HG03097 (cell line): ENCODE data around the gene JMJD8.

Experiments used
- ATAC-seq: cut with Tn5 transposase; IDR thresholded peaks from one replicate; pipeline ENCODE4 v1.9.1; 2021; ENCODE audit not compliant: unreplicated experiment, low FRiP score

Gene JMJD8, protein sequence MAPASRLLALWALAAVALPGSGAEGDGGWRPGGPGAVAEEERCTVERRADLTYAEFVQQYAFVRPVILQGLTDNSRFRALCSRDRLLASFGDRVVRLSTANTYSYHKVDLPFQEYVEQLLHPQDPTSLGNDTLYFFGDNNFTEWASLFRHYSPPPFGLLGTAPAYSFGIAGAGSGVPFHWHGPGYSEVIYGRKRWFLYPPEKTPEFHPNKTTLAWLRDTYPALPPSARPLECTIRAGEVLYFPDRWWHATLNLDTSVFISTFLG

DNA sequence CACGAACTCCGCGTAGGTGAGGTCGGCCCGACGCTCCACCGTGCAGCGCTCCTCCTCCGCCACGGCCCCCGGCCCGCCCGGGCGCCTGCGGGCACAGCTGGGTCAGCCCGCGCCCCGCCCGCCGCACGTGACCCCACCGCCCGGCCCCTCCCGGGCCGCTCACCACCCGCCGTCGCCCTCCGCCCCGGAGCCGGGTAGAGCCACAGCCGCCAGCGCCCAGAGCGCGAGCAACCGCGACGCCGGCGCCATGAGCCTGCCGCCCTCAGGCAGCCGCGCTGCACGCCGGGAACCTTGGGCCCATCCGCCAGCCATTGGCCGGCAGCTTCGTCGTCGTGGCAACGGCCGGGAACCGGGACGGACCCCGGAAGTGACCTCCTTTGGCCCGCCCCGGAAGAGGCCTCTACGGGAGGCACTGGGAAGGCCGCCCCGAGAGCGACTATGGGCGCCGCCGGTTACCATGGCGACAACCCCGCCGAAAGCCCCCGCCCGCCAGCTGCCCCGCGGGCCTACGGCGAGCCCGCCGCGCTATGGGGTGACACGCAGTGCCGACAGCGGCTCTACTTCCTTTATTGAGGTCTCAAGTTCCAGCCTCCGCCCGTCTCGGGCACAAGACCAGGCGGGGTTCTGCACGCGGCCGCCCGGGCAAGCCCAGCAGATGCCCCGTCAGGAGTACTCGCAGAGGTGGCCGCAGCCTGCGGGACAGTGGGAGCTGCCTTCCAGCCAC, at the start of gene JMJD8:
Gene JMJD8, minus strand, starts transcription at position 264 of the 724 bp plus-strand sequence. Its CDS starts 15 bp downstream, at position 249.
- ATAC-seq = peak; percentile 52

DNA sequence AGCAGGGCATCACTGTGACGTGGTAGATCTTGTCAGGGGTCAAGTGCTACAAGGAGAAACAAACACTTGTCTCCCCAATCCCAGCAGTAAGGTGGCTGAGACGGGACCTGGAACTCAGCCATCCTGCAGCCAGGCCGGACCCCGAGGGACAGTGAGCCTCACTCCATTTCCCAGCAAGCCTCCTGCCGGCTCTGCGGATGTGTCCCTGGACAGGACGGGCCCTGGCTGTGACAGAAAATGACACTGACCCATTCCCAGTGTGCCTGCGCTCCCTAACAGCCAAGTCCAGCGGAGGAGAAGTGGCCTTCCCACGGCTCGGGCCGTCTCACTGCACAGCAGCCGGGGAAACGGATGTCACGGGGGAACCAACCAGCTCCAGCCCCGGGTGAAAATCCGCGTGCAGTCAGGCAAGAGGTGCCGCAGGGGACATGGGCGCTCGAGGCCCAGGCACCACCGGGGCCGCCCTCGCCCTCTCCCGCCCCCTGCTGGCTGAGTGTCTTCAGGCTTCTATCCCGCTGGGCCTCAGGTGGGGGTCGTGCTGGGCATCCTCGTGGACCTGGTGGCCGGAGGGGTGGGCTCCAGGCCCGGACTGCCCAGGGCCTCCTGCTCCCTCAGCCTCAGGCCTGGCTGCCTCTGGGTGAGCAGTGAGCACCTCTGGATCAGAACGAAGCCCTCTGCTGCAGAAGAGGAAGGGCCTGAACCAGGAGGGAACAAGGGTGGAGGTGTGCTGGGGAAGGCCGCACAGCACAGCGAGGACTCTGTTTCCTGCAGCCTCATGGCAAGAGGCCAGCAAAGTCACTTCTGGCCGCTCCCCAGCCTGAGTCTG, 49.5 kb upstream of the JMJD8 start:
- ATAC-seq = no peak

DNA sequence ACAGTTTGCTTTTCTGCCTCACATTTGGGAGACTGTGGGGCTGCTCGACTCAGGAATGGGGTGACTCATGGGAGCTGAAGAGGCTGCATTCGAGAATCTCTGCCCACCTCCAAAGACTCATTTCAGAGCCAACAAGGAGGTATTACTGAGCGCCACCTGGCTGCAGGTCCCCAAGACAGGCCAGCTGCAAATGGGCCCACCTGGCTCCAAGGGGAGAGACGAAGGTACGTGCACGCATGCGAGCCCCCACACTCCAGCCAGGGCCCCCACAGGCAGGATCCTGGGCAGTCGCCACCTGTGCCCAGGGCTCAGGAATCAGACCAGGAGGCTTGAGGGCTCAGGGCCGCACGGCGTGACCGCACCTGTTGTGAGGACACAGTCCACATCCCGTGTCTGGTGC, 48.8 kb upstream of the JMJD8 start:
- no peak for ATAC-seq

DNA sequence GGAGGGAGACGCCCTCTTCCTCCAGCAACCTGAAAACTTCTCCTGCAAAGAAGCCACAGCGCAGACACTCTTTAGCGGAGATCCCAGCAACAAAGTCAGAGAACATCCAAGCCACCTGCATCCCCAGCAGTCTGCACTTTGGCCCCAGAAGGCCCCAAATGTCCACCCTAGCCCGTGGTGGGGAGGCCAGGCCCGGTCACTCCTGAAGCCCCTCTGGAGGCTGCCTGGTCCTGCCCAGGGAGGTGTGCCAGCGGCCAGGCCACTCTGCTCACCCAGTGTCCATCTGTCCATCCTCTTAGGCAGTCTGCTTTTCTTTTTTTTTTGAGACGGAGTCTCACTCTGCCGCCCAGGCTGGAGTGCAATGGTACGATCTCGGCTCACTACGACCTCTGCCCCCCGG, 48.2 kb upstream of the JMJD8 start:
- ATAC-seq = no peak

DNA sequence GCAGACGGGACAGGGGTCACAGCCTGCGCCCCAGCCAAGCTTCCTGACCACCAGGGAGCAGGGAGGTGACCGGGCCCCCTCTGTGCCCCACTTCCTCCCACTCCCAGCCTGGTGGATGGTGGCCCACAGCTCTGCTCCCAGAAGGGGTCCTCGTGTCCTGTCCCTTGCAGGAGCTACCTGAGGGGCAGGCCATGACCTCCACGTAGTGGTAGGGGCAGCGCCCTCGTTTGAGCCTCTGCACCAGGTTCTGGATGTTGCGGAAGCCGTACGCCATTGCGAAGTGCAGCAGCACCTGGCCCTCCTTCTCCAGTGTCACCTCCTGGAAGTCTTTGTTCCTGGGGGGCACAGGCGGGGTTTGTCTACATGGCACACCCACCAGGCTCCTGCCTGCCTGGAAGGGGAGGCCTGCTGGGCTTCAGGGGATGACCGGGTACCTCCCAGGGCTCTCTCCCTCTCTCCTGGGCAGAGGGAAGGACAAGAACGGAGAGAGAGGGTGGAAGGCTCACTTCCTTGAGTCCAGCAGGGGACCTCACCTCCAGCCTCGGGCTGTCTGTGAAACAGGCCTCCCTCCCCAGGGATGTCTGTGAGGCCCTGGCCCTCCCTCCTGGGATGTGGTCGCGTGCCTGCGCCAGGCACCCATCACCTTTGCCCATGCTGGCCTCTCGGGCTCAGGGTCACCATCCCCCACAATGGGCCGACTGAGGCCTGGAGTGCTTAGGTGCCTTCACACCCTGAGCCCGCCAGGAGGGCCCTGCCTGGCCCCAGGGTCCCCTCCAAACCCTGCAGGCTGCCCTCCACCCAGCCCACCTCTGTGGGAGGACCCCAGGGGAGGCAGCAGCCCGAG, 46.8 kb upstream of the JMJD8 start:
- ATAC-seq = no peak

DNA sequence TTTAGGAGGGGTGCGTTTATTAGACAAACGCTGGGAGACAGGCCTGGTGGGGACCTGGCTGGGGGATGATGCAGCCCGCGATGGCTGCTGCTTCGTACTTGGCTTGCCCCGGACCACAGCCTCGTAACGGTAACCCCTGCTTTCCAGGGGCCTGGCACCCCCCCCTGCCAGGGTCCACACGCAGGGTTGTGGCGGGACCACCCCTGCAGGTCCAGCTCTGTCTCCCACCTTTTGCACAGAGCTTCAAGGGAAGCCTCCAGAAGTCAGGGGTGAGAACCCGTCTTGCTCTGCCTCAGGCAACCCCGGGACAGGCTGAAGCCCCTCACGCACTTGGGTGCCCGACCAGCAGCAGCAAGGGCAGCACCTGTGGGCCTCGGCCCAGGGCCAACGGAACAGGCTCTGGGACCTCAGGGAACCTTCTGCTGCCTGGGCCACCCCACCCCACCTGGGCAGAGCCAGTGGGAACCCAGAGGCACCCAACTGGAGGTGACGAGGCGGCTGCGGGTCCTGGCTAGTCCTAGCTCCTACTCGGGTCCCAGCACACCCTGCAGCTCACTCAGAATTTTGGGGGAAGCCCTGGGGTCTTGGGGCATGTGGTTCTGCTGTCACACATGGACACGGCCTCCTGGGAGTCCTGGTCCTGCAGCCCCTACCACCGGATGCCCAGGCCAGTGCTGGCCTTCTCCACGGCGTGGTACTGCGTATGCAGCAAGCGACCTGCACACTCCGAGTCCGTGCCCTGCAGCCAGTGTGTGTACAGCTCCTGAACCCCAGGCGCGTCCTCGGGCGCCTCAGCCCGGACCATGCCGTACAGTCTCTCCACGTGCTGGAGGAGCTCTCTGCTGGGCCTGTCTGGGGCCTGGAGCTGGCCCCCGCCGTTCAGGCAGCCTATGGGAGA, 45.9 kb upstream of the JMJD8 start:
- no peak for ATAC-seq

DNA sequence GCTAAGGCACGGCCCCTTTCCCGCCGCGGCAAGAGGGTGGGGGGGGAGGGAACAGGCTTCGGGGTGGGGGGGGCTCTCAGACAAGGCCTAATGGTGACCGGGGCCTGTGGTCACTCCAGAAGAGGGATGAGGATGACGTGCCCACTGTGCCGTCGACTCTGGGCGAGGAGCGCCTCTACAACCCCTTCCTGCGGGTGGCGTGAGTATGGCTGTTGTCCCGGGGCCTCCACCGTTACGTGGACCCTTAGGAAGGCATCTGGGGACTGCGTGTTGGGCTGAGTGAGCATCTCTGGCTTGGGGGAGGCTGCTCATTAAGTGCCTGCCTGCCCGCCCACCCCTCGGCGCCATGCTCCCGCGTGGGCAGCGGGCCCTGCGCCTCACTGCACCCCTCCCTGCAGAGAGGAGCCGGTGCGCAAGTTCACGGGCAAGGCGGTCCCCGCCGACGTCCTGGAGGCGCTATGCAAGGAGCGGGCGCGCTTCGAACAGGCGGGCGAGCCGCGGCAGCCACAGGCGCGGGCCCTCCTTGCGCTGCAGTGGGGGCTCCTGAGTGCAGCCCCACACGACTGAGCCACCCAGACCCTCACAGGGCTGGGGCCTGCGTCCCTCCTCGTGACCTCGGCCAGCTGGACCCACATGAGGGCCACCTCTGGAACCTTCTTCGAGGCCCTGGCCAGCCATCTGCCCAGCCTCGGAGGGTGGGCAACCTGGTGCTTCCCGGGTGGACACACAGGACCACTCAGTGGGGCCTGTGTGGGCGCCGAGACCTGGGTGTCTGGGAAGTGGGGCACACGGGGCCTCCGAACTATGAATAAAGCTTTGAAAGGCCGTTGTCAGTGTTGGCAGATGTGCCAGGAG, 45.0 kb upstream of the JMJD8 start:
- ATAC-seq = no peak

DNA sequence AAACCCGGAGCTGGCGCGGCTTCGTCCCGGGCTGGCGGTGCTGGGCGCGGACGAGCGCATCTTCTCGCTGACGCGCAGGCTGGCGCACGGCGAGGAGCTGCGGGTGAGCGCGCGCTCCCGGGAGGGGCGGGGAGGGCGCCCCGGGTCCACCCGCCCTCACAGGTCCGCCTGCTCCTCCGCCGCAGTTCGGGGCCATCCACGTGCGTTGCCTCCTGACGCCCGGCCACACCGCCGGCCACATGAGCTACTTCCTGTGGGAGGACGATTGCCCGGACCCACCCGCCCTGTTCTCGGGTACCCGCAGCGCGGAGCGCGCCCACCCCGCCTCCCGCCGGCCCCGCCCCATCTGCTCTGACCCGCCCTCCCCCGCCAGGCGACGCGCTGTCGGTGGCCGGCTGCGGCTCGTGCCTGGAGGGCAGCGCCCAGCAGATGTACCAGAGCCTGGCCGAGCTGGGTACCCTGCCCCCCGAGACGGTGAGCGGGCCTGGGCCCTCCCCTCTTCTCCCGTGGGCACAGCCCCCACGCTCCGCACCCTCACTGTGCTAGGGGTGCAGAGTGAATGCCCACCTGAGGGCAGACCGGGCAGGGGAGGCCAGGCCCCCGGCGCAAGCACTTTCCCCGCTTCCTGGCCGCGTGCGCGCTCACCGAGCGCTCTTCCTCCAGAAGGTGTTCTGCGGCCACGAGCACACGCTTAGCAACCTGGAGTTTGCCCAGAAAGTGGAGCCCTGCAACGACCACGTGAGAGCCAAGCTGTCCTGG, 44.2 kb upstream of the JMJD8 start:
- ATAC-seq = peak; percentile 25

DNA sequence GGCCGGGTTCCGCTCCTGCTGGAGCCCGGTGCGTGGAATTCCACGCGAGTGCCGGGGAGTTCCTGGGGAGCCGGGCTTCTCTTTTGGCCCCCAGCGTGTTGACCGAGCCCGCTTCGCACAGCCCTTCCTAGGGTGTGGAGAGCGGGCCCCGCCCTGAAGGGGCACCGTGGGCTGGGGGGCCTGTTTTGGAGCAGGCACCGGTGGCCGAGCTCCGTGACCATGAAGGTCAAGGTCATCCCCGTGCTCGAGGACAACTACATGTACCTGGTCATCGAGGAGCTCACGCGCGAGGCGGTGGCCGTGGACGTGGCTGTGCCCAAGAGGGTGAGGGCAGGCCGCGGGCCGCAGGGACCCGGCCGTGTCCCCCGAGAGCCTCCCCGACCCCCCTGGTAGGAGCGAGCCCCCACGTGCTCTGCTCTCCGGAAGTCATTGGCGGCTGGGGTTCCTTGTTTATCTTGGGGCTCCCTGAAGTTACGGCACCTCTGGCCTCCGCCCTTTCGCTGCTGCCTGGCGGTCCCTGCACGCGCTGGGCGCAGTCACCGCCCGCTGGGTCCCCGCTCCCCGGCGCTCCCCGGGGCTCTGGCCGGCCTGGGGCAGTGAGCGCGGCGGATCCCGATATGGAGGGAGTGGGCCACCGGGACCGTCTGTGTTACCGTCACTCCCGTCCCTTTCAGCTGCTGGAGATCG, 43.3 kb upstream of the JMJD8 start:
- no peak for ATAC-seq

DNA sequence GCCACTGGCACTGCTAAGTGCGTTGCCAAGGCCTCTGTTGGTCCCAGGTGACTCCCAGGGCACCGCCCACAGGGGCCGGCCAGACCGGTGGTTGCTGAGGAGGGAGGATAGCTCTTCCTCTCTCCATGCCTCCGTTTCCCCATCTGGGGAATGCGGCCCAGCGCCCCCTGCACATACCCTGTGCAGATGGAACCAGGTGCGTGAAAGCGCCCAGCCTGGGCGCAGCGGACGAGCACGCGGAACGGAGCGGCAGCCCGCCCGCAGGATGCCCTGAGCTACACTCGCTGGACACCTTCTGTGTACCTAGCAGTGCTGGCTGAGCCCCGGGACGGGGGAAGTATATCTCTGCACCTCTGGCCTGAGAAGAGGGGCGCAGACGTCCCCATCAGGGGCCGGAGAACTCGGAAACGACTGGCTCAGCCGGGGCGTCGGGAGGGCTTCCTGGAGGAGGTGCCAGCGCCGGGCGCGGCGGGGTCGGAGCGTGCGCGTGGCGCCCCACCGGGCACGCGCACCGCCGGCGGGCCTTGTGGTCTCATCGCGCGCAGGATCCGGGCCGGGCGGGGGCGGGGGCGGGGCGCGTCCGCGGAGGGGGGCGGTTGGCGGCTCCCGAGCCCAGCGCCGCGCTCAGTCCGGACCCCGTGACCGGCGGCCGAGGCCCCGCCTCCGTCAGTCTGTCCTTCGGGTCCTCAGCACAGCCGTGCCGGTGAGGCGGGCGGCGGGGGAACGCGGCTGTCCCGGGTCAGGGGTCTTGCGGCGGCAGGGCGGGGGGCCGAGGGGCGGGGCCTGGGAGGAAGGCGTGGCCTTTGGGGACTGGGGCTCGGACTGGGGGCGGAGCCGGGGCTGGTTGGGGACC, 42.5 kb upstream of the JMJD8 start, which contains the start of the genes CCDC78 and HAGHL:
Gene CCDC78, minus strand, starts transcription at position 6 of the 853 bp plus-strand sequence. CDS start 76 bp downstream, outside the sequence.
Gene HAGHL, plus strand, starts transcription at position 669 of the 853 bp plus-strand sequence. CDS start 404 bp downstream, outside the sequence.
- no peak for ATAC-seq

DNA sequence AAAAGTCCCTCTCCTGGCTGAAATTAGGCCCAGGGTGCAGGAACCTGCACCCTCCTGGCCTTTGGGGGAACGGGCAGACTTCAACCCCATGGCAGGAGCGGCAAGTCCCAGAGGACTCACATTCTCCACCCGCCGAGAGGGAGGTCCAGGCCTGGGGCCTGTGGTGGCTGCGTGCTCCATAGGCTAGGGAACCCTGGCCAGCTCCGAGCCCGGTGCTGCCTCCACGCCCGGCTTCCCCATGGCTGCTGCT, 42.0 kb upstream of the JMJD8 start:
- no peak for ATAC-seq

DNA sequence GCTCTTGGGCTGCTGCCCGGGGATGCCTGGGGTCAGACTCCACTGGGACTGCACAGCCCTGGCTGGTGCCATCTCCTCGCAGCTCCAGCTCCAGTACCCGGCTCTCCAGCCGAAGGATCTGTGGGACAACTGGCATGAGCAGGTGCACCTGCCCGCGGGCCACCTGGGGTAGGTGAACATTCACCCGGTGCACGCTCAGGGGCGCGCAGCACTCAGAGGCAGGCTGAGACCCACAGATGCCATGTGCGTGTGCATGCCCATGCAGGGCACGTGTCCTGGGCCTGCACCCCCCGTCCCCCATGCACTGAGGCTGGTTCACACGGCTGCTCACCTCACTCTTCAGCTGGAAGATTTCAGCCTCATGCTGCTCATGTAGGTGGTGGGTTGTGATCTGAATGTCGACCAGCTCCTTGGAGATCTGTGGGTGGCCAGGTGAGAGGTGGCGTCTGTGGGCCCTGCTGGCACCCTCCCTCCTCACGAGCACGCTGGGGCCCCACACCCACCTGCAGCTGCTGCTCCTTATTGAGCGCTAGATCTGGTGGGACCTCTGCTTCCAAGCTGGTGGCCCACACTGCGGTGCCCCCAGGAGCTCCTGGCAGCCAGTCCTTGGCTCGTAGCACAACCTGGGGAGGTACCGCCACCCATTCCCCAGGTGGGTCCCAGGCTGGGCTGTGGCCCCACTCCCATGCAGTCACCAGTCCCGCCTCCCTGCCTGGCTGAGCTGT, 41.5 kb upstream of the JMJD8 start:
- ATAC-seq = no peak

DNA sequence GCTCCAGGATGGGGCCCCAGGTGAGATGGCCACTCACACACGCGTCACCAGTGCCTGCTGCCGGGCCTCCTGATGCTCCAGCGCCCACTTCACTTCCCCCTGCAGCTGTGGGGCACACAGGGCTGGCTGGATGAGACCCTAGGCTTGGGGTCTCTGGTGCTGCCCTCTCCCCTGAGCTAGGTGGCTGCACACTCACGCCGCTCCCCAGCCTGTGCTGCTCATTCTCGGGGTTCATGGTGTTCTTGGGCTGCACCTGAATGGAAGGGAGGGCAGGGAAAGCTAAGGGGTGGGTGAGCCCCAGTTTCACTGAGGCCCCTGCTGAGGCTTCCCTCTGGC, 40.9 kb upstream of the JMJD8 start:
- ATAC-seq = no peak

DNA sequence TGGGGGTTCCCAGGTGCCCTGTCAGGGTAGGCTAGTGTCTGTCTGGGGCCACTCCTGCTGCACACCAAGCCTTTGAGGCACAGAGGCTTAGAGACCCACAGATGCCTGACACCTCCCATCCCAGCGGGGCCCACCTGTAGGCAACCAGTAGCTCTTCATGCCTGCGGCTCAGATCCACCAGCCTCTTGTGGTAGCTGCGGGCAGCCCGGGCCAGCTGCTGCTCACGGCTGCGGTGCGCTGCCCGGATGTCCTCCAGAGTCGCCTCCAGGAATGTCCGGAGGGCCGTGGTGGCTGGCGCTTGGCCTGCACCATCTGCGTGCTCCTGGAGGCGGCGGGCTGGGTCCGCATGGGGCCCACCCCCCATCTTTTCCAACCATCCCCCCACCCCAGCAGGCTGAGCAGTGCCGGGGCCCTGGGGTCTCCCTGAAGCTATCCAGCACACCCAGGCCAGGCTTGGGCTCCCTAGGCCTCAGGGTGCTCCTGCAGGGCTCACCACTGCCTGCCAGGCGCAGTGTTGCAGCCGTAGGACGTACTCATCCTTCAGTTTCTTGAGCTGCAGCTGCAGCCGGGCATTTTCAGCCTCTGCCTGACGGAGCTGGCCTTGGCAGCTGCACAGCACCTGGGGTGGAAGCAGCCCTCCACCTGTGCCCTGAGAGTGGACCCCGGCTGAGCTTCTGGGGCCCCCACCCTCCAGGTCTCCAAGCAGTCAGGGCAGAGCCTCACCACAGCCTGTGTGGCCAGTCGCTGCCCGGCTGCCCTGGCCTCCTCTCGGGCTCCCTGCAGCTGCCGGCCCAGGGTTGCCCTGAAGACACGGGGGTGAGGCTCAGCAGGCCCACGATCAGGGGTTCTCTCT, 40.3 kb upstream of the JMJD8 start:
- no peak for ATAC-seq

DNA sequence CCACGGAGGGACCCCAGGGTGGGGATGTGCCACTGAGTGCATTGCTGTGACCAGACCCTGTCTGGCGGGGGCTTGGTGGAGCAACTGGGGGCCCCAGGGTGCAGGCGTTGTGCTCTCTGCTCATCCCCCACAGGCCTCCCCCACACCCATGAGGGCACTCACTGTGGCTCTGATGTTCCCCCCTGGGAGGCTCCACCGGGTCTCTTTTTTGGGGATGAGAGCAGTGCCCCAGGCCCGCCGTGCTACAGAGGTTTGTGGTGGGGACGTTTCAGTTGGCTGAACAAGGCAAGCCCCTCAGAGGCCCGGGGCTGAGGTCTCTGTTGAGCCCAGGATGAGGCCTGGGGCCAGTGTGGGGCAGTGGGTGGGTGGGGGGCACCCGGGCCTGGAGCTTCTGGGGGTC, 39.6 kb upstream of the JMJD8 start:
- no peak for ATAC-seq
